Liver (tissue), 9 donors: ENCODE measurements around the gene GSTM3. TPM values are rescaled to one million over a fixed set of nuclear protein-coding genes. Genes with fewer than 3 reads are reported as not detected.
A peak's percentile ranks its signal among the peaks of the same experiment; 100 is the strongest.

Experiments used
- DNase-seq: peaks from one replicate; pipeline ENCODE4 v3.0.0-alpha.2; 2017; ENCODE audit warnings: low spot score
- H3K27ac ChIP-seq, 2 donors: one replicate each; pipeline ENCODE4 v1.7.0; 2013; ENCODE audit warnings: inconsistent platforms in 2 of 2, low read length in 2 of 2, control low read depth in 1 of 2, low read depth in 1 of 2, mild to moderate bottlenecking in 1 of 2
- H3K27me3 ChIP-seq, 4 donors: one replicate each; pipeline versions ENCODE4 v1.6.1 to v1.7.0; 2013; ENCODE audit warnings: low read length in 3 of 4, inconsistent platforms in 1 of 4, mild to moderate bottlenecking in 1 of 4, moderate library complexity in 1 of 4; ENCODE audit not compliant: control insufficient read depth in 4 of 4, insufficient read depth in 4 of 4
- H3K36me3 ChIP-seq, 4 donors: one replicate each; pipeline versions ENCODE4 v1.6.1 to v1.7.0; 2013; ENCODE audit warnings: low read length in 3 of 4, mild to moderate bottlenecking in 3 of 4, low read depth in 1 of 4, moderate library complexity in 1 of 4; ENCODE audit not compliant: control insufficient read depth in 4 of 4, insufficient read depth in 3 of 4
- H3K4me1 ChIP-seq, 4 donors: one replicate each; pipeline versions ENCODE4 v1.6.1 to v1.7.0; 2013; ENCODE audit warnings: low read length in 3 of 4, mild to moderate bottlenecking in 3 of 4, moderate library complexity in 1 of 4; ENCODE audit not compliant: control insufficient read depth in 4 of 4, insufficient read depth in 4 of 4
- H3K4me3 ChIP-seq, 3 donors: one replicate each; pipeline versions ENCODE4 v1.6.1 to v1.7.0; 2013; ENCODE audit warnings: low read length in 3 of 3, control low read depth in 1 of 3, low read depth in 1 of 3, mild to moderate bottlenecking in 1 of 3
- H3K9ac ChIP-seq, 2 donors: one replicate each; pipeline ENCODE4 v1.7.0; 2013; ENCODE audit warnings: low read length in 2 of 2, mild to moderate bottlenecking in 2 of 2, moderate library complexity in 2 of 2, control low read depth in 1 of 2, low read depth in 1 of 2
- H3K9me3 ChIP-seq, 4 donors: one replicate each; pipeline versions ENCODE4 v1.6.1 to v1.7.0; 2013; ENCODE audit warnings: low read length in 3 of 4; ENCODE audit not compliant: control insufficient read depth in 4 of 4
- ATF3 ChIP-seq: IDR thresholded peaks from 2 replicates; pipeline ENCODE4 v1.6.1; 2016; ENCODE audit warnings: antibody characterized with exemption
- CTCF ChIP-seq: fragments of 150-350 bp; IDR thresholded peaks from 2 replicates; pipeline ENCODE4 v1.5.1; 2017; ENCODE audit warnings: improper control_type of control experiment, low read depth, low read length; ENCODE audit not compliant: missing input control
- EGR1 ChIP-seq, 2 donors: IDR thresholded peaks; 2 replicates each; pipeline ENCODE4 v1.6.1; 2016 to 2018; ENCODE audit warnings: antibody characterized with exemption in 2 of 2, low read depth in 2 of 2
- FOXA1 ChIP-seq: IDR thresholded peaks from 2 replicates; pipeline ENCODE4 v1.6.1; 2016; ENCODE audit warnings: antibody characterized with exemption
- FOXA2 ChIP-seq: IDR thresholded peaks from 2 replicates; pipeline ENCODE4 v1.6.1; 2016; ENCODE audit warnings: antibody characterized with exemption
- GABPA ChIP-seq, 2 donors: IDR thresholded peaks in 1 of 2; conservative IDR thresholded peaks in 1 of 2; 2 replicates each; pipeline ENCODE4 v1.6.1; 2016; ENCODE audit warnings: antibody characterized with exemption in 2 of 2, mild to moderate bottlenecking in 1 of 2, moderate library complexity in 1 of 2
- HNF4A ChIP-seq, 2 donors: conservative IDR thresholded peaks; 2 replicates each; pipeline ENCODE4 v1.6.1; 2016; ENCODE audit warnings: antibody characterized with exemption in 2 of 2, mild to moderate bottlenecking in 2 of 2
- HNF4G ChIP-seq: IDR thresholded peaks from 2 replicates; pipeline ENCODE4 v1.6.1; 2016; ENCODE audit warnings: antibody characterized with exemption
- JUND ChIP-seq, 2 donors: IDR thresholded peaks; 2 replicates each; pipeline ENCODE4 v1.6.1; 2016; ENCODE audit warnings: antibody characterized with exemption in 2 of 2
- NR2F2 ChIP-seq: IDR thresholded peaks from 2 replicates; pipeline ENCODE4 v1.6.1; 2016; ENCODE audit warnings: antibody characterized with exemption
- RAD21 ChIP-seq, 2 donors: IDR thresholded peaks; 2 replicates each; pipeline ENCODE4 v1.6.1; 2016; ENCODE audit warnings: antibody characterized with exemption in 2 of 2, mild to moderate bottlenecking in 2 of 2
- RXRA ChIP-seq, 2 donors: IDR thresholded peaks; 2 replicates each; pipeline ENCODE4 v1.6.1; 2017 to 2018; ENCODE audit warnings: antibody characterized with exemption in 2 of 2, mild to moderate bottlenecking in 1 of 2
- SP1 ChIP-seq: IDR thresholded peaks from 2 replicates; pipeline ENCODE4 v1.6.1; 2018; ENCODE audit warnings: antibody characterized with exemption, mild to moderate bottlenecking
- TAF1 ChIP-seq: conservative IDR thresholded peaks from 2 replicates; pipeline ENCODE4 v1.6.1; 2016; ENCODE audit warnings: antibody characterized with exemption, mild to moderate bottlenecking
- YY1 ChIP-seq: IDR thresholded peaks from 2 replicates; pipeline ENCODE4 v1.6.1; 2016; ENCODE audit warnings: antibody characterized with exemption, mild to moderate bottlenecking
- WGBS: extraction: QIAGEN DNeasy Blood & Tissue Kit; methylation state at CpG from one replicate; pipeline ENCODE4 v1.1.7; 2013; 5-methylcytosine and 5-hydroxymethylcytosine counted together
- polyA plus RNA-seq, 2 donors: library from polyadenylated mRNA; stranded (reverse) in 1 of 2; unstranded in 1 of 2; fragments of 200-250 nt in 1 of 2; fragments of >200 nt in 1 of 2; fragmentation: Nextera tagmentation in 1 of 2; extraction: Ambion mirVana in 1 of 2; gene quantifications; one replicate each; pipeline versions ENCODE4 v1.2.1 to v1.2.3, GENCODE V29; 2013 to 2015
- total RNA-seq, 2 donors: library from RNA; depleted of rRNA; stranded (reverse); fragments of >200 nt; gene quantifications; one replicate each; pipeline ENCODE4 v1.2.3, GENCODE V29; 2014
- TF ChIP-seq, protein P1 (sequence below): IDR thresholded peaks from 2 replicates; pipeline ENCODE4 v1.6.1; 2016; ENCODE audit warnings: antibody characterized with exemption
- TF ChIP-seq, protein P2 (sequence below): IDR thresholded peaks from 2 replicates; pipeline ENCODE4 v1.6.1; 2016; ENCODE audit warnings: antibody characterized with exemption, mild to moderate bottlenecking
- donor health status: healthy.
- donor health status: healthy.
- donor health status: healthy.
- donor health status: healthy.
- donor health status: healthy.

The GSTM3 gene
- total and polyA plus RNA-seq, 4 donors = 6.9 to 51.5 (median 34.9) TPM

- H3K27ac ChIP-seq = no peak overlapping the region
- peak; percentile 5 for DNase-seq
- no peaks in the 10 kb centered on the region for H3K4me1 ChIP-seq
- no peak overlapping the region for H3K9ac ChIP-seq
- WGBS = 84% methylated on average over 5 of the region's 5 CpGs
- H3K4me3 ChIP-seq = no peak overlapping the region
- no peaks in the 10 kb centered on the region for H3K9me3 ChIP-seq
- H3K36me3 ChIP-seq = no peaks in the 10 kb centered on the region
- no peaks in the 10 kb centered on the region for H3K27me3 ChIP-seq
- TF ChIP-seq RAD21 (IDR thresholded peaks at IDR 0.05) = no peak
- TF ChIP-seq JUND (IDR thresholded peaks at IDR 0.05) = no peak
- no peak for TF ChIP-seq TAF1
- TF ChIP-seq HNF4A (conservative IDR thresholded peaks at IDR 0.05) = no peak
- no peak for TF ChIP-seq FOXA2
- TF ChIP-seq, protein P1, sequence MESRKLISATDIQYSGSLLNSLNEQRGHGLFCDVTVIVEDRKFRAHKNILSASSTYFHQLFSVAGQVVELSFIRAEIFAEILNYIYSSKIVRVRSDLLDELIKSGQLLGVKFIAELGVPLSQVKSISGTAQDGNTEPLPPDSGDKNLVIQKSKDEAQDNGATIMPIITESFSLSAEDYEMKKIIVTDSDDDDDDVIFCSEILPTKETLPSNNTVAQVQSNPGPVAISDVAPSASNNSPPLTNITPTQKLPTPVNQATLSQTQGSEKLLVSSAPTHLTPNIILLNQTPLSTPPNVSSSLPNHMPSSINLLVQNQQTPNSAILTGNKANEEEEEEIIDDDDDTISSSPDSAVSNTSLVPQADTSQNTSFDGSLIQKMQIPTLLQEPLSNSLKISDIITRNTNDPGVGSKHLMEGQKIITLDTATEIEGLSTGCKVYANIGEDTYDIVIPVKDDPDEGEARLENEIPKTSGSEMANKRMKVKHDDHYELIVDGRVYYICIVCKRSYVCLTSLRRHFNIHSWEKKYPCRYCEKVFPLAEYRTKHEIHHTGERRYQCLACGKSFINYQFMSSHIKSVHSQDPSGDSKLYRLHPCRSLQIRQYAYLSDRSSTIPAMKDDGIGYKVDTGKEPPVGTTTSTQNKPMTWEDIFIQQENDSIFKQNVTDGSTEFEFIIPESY = no peak
- TF ChIP-seq FOXA1 = no peak
- no peak for TF ChIP-seq HNF4G
- no peak for TF ChIP-seq GABPA (IDR thresholded peaks at IDR 0.05 in 1 of 2, conservative IDR thresholded peaks at IDR 0.05 in 1 of 2)
- no peak for TF ChIP-seq NR2F2
These were observed 19.8 kb downstream of the GSTM3 start for GRCh38 chr1:109721042-109721441.

DNA sequence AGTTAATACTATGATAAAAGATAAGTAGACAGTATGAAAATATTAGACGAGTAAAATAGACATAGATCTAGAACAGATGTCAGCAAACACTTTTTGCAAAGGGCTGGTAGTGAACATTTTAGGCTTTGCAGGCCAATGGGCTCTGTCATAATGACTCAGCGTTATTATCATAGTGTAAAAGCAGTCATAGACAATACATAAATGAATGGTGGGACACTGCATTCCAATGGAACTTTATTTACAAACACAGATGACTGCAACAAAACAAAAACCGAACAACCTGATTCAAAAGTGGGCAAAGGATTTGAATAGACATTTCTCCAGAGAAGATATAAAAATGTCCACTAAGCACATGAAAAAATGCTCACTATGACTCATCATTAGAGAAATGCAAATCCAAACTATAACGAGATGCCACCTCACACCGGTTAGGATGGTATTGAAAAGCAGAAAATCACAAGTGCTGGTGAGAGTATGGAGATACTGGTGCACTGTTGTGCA, 21.5 kb downstream of the GSTM3 start:
- Histone ChIP-seq H3K4me1 (no peaks in the 10 kb centered on the region), H3K9ac (no peak overlapping the region), H3K27ac (no peak overlapping the region), H3K27me3 (no peaks in the 10 kb centered on the region), H3K36me3 (no peaks in the 10 kb centered on the region), H3K4me3 (no peak overlapping the region), H3K9me3 (no peaks in the 10 kb centered on the region)
- no peak for DNase-seq
- WGBS = 83% methylated on average over 5 of the region's 5 CpGs
- TF ChIP-seq RAD21 (IDR thresholded peaks at IDR 0.05) (no peak), TAF1 (no peak), JUND (IDR thresholded peaks at IDR 0.05) (no peak), GABPA (IDR thresholded peaks at IDR 0.05 in 1 of 2, conservative IDR thresholded peaks at IDR 0.05 in 1 of 2) (no peak), FOXA1 (no peak), ATF3 (no peak), CTCF (no peak), HNF4G (no peak), FOXA2 (no peak), NR2F2 (no peak), HNF4A (conservative IDR thresholded peaks at IDR 0.05) (no peak), EGR1 (IDR thresholded peaks at IDR 0.05; ENCODE audit: low read depth in 2 of 2) (no peak), SP1 (no peak), YY1 (no peak), RXRA (IDR thresholded peaks at IDR 0.05) (no peak)
- TF ChIP-seq, protein P1 = no peak
- TF ChIP-seq, protein P2, sequence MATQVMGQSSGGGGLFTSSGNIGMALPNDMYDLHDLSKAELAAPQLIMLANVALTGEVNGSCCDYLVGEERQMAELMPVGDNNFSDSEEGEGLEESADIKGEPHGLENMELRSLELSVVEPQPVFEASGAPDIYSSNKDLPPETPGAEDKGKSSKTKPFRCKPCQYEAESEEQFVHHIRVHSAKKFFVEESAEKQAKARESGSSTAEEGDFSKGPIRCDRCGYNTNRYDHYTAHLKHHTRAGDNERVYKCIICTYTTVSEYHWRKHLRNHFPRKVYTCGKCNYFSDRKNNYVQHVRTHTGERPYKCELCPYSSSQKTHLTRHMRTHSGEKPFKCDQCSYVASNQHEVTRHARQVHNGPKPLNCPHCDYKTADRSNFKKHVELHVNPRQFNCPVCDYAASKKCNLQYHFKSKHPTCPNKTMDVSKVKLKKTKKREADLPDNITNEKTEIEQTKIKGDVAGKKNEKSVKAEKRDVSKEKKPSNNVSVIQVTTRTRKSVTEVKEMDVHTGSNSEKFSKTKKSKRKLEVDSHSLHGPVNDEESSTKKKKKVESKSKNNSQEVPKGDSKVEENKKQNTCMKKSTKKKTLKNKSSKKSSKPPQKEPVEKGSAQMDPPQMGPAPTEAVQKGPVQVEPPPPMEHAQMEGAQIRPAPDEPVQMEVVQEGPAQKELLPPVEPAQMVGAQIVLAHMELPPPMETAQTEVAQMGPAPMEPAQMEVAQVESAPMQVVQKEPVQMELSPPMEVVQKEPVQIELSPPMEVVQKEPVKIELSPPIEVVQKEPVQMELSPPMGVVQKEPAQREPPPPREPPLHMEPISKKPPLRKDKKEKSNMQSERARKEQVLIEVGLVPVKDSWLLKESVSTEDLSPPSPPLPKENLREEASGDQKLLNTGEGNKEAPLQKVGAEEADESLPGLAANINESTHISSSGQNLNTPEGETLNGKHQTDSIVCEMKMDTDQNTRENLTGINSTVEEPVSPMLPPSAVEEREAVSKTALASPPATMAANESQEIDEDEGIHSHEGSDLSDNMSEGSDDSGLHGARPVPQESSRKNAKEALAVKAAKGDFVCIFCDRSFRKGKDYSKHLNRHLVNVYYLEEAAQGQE = no peak
